SK-N-SH treated with all-trans-retinoic acid at 6 μM for 48 hours (cell line): Measurements from ENCODE around the gene PHKA1.

Experiments used
- ARNTL ChIP-seq: fragments of 450-650 bp; formaldehyde crosslinking; IDR thresholded peaks from 2 replicates; pipeline ENCODE4 v1.5.0; 2020; ENCODE audit warnings: low read depth, mild to moderate bottlenecking, moderate library complexity, borderline replicate concordance
- BACH2 ChIP-seq: fragments of 250-450 bp; sonication (Bioruptor Pico); IDR thresholded peaks from 2 replicates; pipeline ENCODE4 v1.9.0; 2021; ENCODE audit warnings: mild to moderate bottlenecking, borderline replicate concordance
- CSDC2 ChIP-seq: fragments of 250-450 bp; sonication (Bioruptor Pico); IDR thresholded peaks from 2 replicates; pipeline ENCODE4 v1.5.0; 2020; ENCODE audit warnings: mild to moderate bottlenecking, moderate library complexity
- OSR1 ChIP-seq: fragments of 250-450 bp; sonication (Bioruptor Pico); IDR thresholded peaks from 2 replicates; pipeline ENCODE4 v1.8.0; 2022; ENCODE audit warnings: moderate library complexity, mild to moderate bottlenecking, inconsistent platforms
- PATZ1 ChIP-seq: fragments of 250-450 bp; sonication (Bioruptor Pico); IDR thresholded peaks from 2 replicates; pipeline ENCODE4 v1.8.0; 2020; ENCODE audit warnings: mild to moderate bottlenecking, moderate library complexity, borderline replicate concordance
- RARB ChIP-seq: fragments of 250-450 bp; sonication (Bioruptor Pico); IDR thresholded peaks from 2 replicates; pipeline ENCODE4 v1.8.0; 2021; ENCODE audit warnings: mild to moderate bottlenecking, moderate library complexity
- ZFP30 ChIP-seq: fragments of 450-650 bp; formaldehyde crosslinking; IDR thresholded peaks from 2 replicates; pipeline ENCODE4 v1.5.0; 2022; ENCODE audit warnings: mild to moderate bottlenecking, moderate library complexity
- ZNF565 ChIP-seq: fragments of 450-650 bp; formaldehyde crosslinking; conservative IDR thresholded peaks from 2 replicates; pipeline ENCODE4 v1.5.0; 2020; ENCODE audit warnings: low read depth, mild to moderate bottlenecking, moderate library complexity
- ZNF70 ChIP-seq: fragments of 450-650 bp; formaldehyde crosslinking; IDR thresholded peaks from 2 replicates; pipeline ENCODE4 v1.5.0; 2020; ENCODE audit warnings: mild to moderate bottlenecking, moderate library complexity

- TF ChIP-seq BACH2 (CRISPR knock-in tag) (no peak), CSDC2 (CRISPR knock-in tag) (no peak), ARNTL (CRISPR knock-in tag) (no peak), ZNF565 (CRISPR knock-in tag) (no peak), OSR1 (CRISPR knock-in tag) (no peak), ZNF70 (CRISPR knock-in tag) (no peak), PATZ1 (CRISPR knock-in tag) (no peak), ZFP30 (CRISPR knock-in tag) (no peak), RARB (no peak)
Observed at GRCh38 chrX:72714478-72714916, 391 bp upstream of the PHKA1 start.
